GM18508 (cell line): Measurements from ENCODE around the gene ZNF565.
"Not testable (repeated sequence)": the region's sequence is repeated elsewhere in the genome, so short reads cannot be mapped to it uniquely, and the experiment has no call there.

Experiments used
- ATAC-seq: cut with Tn5 transposase; IDR thresholded peaks from one replicate; pipeline ENCODE4 v1.9.1; 2021; ENCODE audit warnings: moderate number of reproducible peaks; ENCODE audit not compliant: insufficient read depth, unreplicated experiment

ZNF565 gene

DNA sequence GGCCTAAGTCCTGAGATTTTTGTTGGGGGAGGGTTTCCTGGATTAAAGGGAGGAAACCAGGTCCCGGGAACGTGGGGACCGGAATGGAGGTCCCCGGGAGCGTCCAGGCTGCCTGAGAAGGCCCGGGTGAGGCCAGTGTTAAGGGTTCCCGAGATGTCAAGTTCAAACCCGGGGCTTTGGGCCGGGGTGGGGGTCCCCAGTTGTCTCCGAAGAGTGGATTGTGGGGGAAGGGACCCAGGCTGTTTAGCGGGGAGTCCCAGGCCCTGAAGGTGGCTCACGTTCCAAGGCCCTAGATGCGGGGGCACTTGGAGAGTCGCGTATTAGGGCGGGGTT, 62.5 kb downstream of the ZNF565 start:
- ATAC-seq = no peak

DNA sequence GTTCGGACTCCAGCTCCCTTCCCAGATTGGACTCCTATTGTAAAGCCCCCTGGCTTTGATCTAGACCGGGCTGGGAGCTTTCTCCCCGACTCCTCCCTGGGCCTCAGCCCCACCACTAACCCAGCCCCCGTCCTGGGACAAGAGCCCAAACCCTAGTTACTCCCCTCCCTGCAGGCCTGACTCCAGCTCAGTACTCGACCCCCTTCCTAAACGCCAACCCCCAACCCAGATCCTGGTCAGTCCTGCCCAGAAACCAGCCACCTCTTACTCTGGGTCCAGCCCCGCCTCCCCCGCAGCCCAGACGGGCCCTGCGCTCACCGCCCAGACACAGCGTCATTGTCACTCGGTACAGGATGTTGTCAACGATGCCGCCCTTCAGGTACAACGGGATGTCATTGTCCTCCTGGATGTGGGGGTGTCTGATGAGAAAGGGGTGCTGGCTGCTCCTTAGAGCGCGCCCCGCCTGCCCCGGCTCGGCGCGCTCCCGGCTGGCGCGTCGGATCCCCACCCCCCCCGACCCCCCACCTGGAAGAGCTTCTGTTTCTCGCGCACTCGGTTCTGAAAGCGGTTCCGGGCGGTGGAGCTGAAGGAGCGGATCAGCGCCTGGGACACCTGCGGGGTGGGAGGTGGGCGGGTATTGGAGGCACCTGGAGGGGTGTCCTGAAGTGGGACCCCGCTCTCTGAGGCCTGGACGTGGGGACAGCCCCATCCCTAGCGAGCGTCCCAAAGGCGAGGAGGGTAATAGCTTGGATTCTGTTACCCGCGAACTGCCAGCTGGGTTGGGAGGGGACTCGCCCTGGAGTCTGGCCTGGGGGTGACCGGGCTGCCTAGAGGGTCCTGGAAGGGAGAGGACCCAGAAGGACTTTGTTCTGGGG, 63.1 kb downstream of the ZNF565 start:
- no peak for ATAC-seq

- ATAC-seq = no peak
These were observed 63.9 kb downstream of the ZNF565 start for GRCh38 chr19:36150586-36150985.

DNA sequence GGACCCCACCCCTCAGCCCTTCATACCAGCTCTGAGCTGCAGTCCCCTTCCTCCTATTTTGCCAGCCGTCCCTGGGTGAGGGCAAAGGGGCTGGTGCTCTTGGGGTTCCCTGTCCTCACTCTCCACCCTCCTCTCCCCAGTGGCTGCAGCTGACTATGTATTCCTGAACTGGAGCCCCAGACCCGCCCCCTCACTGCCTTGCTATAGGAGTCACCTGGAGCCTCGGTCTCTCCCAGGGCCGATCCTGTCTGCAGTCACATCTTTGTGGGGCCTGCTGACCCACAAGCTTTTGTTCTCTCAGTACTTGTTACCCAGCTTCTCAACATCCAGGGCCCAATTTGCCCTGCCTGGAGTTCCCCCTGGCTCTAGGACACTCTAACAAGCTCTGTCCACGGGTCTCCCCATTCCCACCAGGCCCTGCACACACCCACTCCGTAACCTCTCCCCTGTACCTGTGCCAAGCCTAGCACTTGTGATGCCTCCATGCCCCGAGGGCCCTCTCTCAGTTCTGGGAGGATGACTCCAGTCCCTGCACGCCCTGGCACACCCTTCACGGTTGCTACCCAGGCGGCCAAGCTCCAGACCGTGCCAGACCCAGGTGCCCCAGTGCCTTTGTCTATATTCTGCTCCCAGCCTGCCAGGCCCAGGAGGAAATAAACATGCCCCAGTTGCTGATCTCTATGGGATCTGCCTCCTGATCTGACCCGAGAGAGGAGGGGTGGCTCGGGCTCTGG, 64.6 kb downstream of the ZNF565 start:
- no peak for ATAC-seq

GRCh38 chr19:36144624-36145023, 69.8 kb downstream of the ZNF565 start:
- ATAC-seq = no peak

GRCh38 chr19:36142496-36142895, 72.0 kb downstream of the ZNF565 start:
- ATAC-seq = no peak

GRCh38 chr19:36142046-36142445, 72.4 kb downstream of the ZNF565 start:
- no peak for ATAC-seq

- no peak for ATAC-seq
These were observed 73.2 kb downstream of the ZNF565 start for GRCh38 chr19:36141039-36141927.

- ATAC-seq = no peak
These were observed 74.0 kb downstream of the ZNF565 start for GRCh38 chr19:36140304-36141038.

DNA sequence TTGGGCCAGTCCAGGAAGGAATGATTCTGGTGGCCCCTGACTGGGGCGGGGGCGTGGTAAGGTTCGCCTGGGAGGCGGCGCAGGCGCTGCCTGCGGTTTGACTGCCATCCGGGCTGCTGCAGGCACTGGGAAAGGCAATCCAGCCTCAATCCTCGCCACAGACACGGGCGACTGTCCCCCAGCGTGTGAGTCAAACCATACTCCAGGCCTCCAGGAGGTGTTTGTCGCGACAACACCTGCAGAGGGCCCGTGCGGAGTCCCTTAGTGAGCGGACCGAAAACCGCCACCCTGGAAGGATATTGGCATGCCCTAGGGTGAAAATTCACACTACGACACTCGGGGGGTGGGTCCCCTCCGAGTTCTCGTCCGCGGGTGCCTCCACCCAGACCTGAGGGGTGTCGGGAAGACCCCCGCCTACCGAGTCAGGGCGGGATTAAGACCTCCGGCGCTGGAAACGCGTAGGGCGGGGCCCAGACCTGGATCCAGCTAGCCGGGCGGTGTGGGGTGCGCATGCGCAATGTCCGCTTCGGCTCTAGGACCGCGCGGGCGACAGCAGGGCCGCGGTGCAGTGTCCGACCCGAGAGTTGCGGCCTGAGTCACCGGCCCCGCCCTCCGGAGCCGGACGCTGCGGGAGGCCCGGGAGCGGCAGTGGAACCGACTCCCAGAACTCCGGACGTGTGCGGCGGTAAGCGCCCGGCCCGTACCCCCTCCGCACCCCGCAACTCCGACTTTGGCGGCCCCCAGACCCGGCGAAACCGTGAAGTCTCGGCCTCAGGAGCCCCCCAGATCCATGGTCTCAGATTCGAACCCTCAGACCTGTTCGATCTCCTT, 74.8 kb downstream of the ZNF565 start, which contains the start of gene CAPNS1:
CAPNS1 (plus strand) TSS at position 594 of the 831 bp plus-strand sequence. CDS start 946 bp downstream, outside the sequence.
- ATAC-seq = peak; percentile 45

DNA sequence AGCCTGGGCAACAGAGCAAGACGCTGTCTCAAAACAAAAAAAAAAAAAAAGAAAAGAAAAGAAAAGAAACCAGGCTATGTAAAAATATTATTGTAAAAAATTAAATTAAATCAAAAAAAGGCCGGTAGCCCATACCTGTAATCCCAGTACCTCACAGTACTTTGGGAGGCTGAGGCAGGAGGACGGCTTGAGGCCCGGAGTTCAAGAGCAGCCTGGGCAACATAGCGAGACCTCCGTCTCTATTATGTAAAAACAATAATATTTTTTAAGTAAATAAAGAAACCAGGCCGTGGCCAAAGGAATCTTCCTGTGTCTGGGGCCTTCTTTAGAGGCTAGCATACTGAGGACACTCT, 75.4 kb downstream of the ZNF565 start:
- no peak for ATAC-seq

DNA sequence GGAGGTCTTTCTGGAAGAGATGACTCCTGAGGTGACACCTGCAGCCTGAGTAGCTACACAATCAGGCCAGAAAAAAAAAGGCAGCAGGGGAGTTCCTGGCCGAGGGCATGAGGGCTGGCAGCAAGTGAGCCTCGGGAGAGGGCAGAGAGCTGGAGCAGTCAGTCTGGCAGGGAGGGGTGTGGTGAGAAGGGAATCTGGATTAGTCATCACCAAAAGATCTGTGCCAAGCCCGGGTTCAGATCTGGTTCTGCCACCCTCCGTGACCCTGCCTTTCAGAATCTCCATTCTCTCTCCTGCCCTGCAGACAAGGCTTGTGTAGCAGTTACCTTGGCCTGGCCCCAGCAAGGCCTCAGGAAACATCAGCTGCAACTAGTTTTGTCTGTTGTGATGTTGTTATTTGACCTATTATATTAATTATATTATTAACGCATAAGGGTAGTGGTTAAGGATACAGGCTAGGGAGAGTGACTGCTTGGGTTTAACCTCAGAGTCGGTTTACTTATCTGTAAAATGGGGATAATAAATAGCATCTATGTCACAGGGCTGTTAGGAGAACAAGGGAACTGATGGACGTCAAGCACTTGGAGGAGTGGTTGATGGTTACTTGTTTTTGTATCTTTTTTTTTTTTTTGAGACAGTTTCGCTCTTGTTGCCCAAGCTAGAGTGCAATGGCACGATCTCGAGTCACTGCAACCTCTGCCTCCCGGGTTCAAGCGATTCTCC, 77.3 kb downstream of the ZNF565 start:
- ATAC-seq = no peak

DNA sequence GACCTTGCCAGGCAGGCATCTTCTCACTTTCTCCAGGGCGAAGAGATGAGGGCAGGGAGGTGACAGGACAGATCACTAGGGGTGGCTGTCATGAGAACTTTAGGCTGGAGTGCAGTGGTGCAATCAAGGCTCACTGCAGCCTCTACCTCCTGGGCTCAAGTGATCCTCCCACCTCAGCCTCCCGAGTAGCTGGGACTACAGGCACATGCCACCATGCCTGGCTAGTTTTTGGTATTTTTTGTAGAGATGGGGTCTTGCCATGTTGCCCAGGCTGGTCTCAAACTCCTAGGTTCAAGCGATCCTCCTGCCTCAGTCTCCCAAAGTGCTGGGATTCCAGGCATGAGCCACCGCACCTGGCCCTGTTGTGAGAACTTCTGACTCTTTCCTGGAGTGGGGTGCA, 79.6 kb downstream of the ZNF565 start:
- ATAC-seq = not testable (repeated sequence)
